Nephron (organoid): Measurements from ENCODE around the gene SPATA2.

Source experiments
- H3K27ac Mint-ChIP-seq, 3 experiments: 2 replicates each; pipeline ENCODE4 v1.8.0; 2020; ENCODE audit warnings: mixed read lengths in 3 of 3, mild to moderate bottlenecking in 2 of 3, moderate library complexity in 1 of 3
- H3K27me3 Mint-ChIP-seq: 2 replicates; pipeline ENCODE4 v1.8.0; 2021; ENCODE audit warnings: low read depth, mild to moderate bottlenecking, moderate library complexity, mixed read lengths
- H3K36me3 Mint-ChIP-seq: 2 replicates; pipeline ENCODE4 v1.8.0; 2020; ENCODE audit warnings: low read depth, mixed read lengths
- H3K4me1 Mint-ChIP-seq: 2 replicates; pipeline ENCODE4 v1.8.0; 2020; ENCODE audit warnings: mixed read lengths
- H3K4me3 Mint-ChIP-seq, 3 experiments: 2 replicates each; pipeline ENCODE4 v1.8.0; 2020; ENCODE audit warnings: mild to moderate bottlenecking in 3 of 3, mixed read lengths in 3 of 3, moderate library complexity in 2 of 3
- H3K9me3 Mint-ChIP-seq: 2 replicates; pipeline ENCODE4 v1.8.0; 2020; ENCODE audit warnings: mixed read lengths
- TF ChIP-seq, protein P1 (sequence below), 3 experiments: fragments of 200-600 bp; sonication (generic); IDR thresholded peaks; one replicate each; pipeline ENCODE4 v1.5.0; 2021; ENCODE audit warnings: antibody characterized with exemption in 3 of 3; ENCODE audit not compliant: unreplicated experiment in 3 of 3

Gene SPATA2

DNA sequence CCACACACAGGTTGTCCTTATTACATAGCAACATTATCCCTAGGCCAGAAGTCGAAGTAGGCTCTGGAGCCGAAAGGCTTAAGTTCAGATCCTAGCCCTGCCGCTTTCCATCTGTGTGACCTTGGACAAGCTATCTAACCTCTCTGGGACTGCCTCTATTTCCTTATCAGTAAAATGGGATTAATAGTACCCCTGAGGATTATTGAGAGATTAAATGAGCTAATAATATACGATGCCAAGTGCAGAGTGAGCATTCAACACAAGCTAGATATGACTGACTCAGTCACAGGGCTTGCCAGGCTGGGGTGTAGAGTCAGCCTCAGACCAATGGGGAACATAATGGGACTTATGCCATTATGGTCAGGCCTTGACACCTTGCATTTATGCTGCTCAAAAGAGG lies 8.9 kb upstream of the SPATA2 start:
- H3K27ac Mint-ChIP-seq = no peak overlapping the region
- H3K27me3 Mint-ChIP-seq = peaks cover 8% of the 10 kb centered on the region
- H3K4me3 Mint-ChIP-seq = no peak overlapping the region
- TF ChIP-seq, protein P1, sequence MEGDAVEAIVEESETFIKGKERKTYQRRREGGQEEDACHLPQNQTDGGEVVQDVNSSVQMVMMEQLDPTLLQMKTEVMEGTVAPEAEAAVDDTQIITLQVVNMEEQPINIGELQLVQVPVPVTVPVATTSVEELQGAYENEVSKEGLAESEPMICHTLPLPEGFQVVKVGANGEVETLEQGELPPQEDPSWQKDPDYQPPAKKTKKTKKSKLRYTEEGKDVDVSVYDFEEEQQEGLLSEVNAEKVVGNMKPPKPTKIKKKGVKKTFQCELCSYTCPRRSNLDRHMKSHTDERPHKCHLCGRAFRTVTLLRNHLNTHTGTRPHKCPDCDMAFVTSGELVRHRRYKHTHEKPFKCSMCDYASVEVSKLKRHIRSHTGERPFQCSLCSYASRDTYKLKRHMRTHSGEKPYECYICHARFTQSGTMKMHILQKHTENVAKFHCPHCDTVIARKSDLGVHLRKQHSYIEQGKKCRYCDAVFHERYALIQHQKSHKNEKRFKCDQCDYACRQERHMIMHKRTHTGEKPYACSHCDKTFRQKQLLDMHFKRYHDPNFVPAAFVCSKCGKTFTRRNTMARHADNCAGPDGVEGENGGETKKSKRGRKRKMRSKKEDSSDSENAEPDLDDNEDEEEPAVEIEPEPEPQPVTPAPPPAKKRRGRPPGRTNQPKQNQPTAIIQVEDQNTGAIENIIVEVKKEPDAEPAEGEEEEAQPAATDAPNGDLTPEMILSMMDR (IDR thresholded peaks at IDR 0.05; ENCODE audit: unreplicated experiment in 3 of 3) = no peak
- H3K9me3 Mint-ChIP-seq = peaks cover 3% of the 10 kb centered on the region
- peaks cover 6% of the 10 kb centered on the region for H3K4me1 Mint-ChIP-seq
- no peaks in the 10 kb centered on the region for H3K36me3 Mint-ChIP-seq

DNA sequence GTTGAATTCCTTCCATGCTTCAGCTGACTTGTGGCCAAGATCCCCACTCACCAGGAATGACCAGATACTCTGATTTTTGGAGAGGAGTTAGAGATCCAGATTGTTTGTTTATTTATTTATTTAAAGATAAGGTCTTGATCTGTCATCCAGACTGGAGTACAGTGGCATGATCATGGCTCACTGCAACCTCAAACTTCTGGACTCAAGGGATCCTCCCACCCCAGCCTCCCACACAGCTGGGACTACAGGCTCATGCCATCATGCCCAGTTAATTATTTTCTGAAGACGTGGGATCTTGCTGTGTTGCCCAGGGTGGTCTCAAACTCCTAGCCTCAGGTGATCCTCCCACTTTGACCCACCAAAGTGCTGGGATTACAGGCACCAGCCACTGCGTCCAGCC lies 4.1 kb upstream of the SPATA2 start:
- Mint-ChIP-seq H3K36me3 (no peaks in the 10 kb centered on the region), H3K4me3 (no peak overlapping the region), H3K9me3 (peaks cover 3% of the 10 kb centered on the region), H3K4me1 (peaks cover 18% of the 10 kb centered on the region), H3K27ac (no peak overlapping the region), H3K27me3 (peaks cover 4% of the 10 kb centered on the region)
- TF ChIP-seq, protein P1 (IDR thresholded peaks at IDR 0.05; ENCODE audit: unreplicated experiment in 3 of 3) = no peak

DNA sequence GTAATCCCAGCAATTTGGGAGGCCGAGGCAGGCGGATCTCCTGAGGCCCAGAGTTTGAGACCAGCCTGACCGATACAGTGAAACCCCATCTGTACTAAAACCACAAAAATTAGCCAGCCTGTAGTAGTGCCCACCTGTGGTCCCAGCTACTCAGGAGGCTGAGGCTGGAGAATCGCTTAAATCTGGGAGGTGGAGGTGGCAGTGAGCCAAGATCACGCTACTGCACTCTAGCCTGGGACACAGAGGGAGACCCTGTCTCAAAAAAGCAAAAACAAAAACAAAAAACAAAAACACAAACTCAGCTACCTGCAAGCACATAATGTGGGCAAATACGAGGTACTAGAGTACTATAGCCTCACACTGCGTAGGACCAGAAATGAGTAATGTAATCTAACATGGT lies 3.7 kb upstream of the SPATA2 start:
- Mint-ChIP-seq H3K4me1 (peaks cover 22% of the 10 kb centered on the region), H3K4me3 (no peak overlapping the region), H3K36me3 (no peaks in the 10 kb centered on the region), H3K9me3 (peaks cover 3% of the 10 kb centered on the region), H3K27me3 (peaks cover 4% of the 10 kb centered on the region), H3K27ac (no peak overlapping the region)
- TF ChIP-seq, protein P1 (IDR thresholded peaks at IDR 0.05; ENCODE audit: unreplicated experiment in 3 of 3) = no peak

DNA sequence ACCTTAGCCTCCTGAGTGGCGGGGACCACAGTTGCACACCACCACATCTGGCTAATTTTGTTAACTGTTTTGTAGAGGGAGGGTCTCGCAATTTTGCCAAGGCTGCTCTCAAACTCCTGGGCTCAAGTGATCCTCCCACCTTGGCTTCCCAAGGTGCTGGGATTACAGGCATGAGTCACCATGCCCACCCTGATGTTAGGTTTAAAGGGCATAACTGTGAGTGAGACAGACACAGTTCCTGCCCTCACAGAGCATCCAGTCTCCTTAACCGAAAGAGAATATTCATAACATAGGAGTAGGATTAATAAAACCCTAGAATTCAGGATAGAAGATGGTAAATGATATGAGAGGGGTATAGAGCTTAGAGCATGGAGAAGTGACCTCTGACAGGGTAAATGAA lies 3.1 kb upstream of the SPATA2 start:
- Mint-ChIP-seq H3K27me3 (peaks cover 4% of the 10 kb centered on the region), H3K4me3 (peak overlapping the region in 1 of 3 experiments; percentile 19), H3K4me1 (peaks cover 28% of the 10 kb centered on the region), H3K27ac (no peak overlapping the region), H3K36me3 (no peaks in the 10 kb centered on the region), H3K9me3 (peaks cover 3% of the 10 kb centered on the region)
- TF ChIP-seq, protein P1 (IDR thresholded peaks at IDR 0.05; ENCODE audit: unreplicated experiment in 3 of 3) = no peak

DNA sequence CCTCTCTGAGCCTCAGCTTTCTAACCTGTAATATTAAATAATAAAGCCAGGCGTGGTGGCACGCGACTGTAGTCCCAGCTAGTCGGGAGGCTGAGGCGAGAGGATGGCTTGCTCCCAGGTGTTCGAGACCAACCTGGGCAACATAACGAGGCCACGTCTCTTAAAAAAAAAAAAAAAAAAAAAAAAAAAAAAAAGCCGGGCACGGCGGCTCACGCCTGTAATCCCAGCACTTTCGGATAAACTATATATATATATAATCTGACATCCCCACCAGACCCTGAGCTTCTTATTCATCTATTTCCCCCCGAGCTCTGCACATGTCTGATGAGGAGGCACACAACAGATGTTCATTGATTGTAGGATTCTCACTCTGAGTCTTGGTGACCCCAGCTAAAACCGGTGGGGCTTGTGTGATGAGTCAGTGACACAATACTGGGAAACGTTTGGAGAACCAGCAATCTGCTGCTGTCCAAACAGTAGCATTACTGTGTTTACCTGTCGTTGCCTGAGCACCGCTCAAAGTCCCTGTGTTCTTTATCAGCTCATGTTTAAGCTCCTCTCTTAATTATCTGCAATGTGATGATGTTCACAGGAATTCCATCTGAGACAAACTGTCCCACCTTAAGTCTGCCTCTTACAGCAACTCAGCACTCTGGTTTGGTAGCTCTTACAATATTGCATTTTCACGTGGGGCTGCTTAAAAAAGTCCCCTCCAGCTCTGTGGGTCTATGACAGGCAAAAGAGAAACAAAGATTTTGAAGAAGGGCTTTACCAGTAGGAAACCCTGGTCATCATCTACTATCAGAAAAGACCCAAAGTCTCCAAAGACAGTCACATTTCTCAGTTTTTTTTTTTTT lies 1.0 kb upstream of the SPATA2 start:
- no peaks in the 10 kb centered on the region for H3K9me3 Mint-ChIP-seq
- peaks cover 4% of the 10 kb centered on the region for H3K27me3 Mint-ChIP-seq
- H3K4me3 Mint-ChIP-seq = peak overlapping the region; percentile 95 to 99 (median 97)
- no peaks in the 10 kb centered on the region for H3K36me3 Mint-ChIP-seq
- peaks cover 35% of the 10 kb centered on the region for H3K4me1 Mint-ChIP-seq
- H3K27ac Mint-ChIP-seq = peak overlapping the region; percentile 99 to 100 (median 100)
- TF ChIP-seq, protein P1 (IDR thresholded peaks at IDR 0.05; ENCODE audit: unreplicated experiment in 3 of 3) = no peak

DNA sequence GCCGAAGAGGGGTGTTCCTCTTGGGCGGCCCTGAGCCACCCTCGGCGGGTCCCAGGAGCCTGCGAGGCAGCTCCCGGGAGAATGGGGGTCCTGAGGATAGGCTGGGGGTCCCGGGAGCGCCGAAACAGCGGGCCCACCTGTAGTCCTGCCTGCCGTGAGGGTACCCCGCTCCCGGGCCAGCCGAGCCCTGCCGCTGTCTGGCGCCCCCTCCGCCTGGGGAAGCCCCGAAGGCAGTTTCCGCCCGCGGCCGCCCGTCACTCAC lies 280 bp downstream of the SPATA2 start:
- Mint-ChIP-seq H3K36me3 (no peaks in the 10 kb centered on the region), H3K27ac (peak overlapping the region; percentile 99 to 100 (median 100)), H3K27me3 (peaks cover under 1% of the 10 kb centered on the region), H3K9me3 (no peaks in the 10 kb centered on the region), H3K4me3 (peak overlapping the region; percentile 95 to 99 (median 97)), H3K4me1 (peaks cover 40% of the 10 kb centered on the region)
- TF ChIP-seq, protein P1 (IDR thresholded peaks at IDR 0.05; ENCODE audit: unreplicated experiment in 3 of 3) = no peak
